GM18858 (cell line): ENCODE measurements around the gene CUX1.
"Not testable (repeated sequence)": the region's sequence is repeated elsewhere in the genome, so short reads cannot be mapped to it uniquely, and the experiment has no call there.

Experiments used
- ATAC-seq: cut with Tn5 transposase; IDR thresholded peaks from one replicate; pipeline ENCODE4 v1.9.1; 2021; ENCODE audit not compliant: unreplicated experiment

CUX1 gene

GRCh38 chr7:101824440-101824839 is 7.0 kb downstream of the CUX1 start:
- ATAC-seq: no peak

- ATAC-seq: no peak
These were observed 8.8 kb downstream of the CUX1 start for GRCh38 chr7:101826081-101826835.

- no peak for ATAC-seq
These were observed 11.0 kb downstream of the CUX1 start for GRCh38 chr7:101828301-101829020.

DNA sequence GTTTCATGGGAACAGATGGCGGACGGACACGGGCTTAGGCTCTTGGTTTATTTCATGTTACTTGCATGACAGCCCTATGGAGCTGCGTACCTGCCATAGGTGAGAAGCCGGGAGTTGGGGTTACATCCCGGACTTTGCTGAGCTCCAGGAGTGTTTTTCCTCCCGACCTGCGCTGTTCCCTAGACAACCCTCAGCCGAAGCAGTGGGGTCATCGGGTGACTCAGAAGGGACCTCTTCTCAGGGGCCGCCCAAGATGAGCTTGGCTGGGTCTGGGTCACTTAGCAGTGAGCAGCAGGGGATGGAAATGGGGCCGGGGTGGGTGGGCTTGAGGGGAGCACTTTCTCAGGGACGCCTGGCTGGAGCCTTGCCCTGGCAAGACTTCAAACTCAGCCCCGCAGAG is 11.9 kb downstream of the CUX1 start:
- no peak for ATAC-seq

GRCh38 chr7:101829821-101830220 is 12.4 kb downstream of the CUX1 start:
- no peak for ATAC-seq

- ATAC-seq: not testable (repeated sequence)
These were observed 14.0 kb downstream of the CUX1 start for GRCh38 chr7:101831396-101831795.

DNA sequence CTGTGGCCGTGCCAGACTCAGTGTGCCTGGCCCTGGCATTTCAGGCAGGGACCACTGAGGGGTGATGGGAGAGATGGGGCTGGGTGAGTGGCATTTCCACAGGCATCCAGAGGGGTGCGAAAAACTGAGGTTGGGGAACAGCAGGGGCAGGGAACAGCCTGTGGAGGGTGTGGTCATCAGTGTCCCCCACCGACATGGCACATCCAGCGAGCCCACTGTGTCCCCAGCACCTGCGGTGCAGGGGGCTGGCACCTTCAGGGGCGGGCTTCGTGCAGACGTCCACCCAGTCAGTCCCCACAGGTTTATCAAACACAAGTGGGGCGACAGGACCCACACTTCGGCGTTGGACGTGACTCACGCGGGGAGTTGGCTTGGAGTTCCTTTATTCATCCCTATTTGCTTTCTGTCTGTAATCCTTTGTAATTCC is 14.8 kb downstream of the CUX1 start:
- no peak for ATAC-seq

DNA sequence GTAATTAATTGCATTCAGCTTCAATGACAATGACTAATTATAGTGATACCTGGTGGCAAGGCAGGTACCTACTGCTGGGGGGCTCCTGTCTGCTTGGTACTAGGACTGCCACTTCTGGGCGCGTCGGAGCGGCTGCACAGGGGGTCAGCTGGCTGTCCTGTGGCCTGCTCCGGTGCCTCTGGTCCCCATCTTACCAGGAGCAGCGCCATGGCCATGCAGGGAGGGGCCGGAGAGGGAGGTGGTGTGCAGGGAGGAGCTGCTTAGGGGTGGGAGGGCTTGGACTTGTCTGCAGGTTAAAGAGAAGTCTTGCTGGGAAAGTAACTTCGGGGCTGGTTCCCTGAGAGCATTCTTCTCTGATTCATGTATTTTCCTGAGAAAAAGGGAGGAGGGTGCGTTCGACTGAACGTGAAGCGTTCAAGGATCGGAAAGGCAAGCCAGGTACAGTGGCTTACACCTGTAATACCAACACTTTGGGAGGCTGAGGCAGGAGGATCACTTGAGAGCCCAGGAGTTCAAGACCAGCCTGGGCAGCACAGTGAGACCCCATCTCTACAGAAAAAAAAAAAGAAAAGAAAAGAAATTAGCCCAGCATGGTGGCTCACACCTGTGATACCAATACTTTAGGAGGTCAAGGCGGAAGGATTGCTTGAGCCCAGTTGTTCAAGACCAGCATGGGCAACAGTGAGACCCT is 15.4 kb downstream of the CUX1 start:
- ATAC-seq: no peak

DNA sequence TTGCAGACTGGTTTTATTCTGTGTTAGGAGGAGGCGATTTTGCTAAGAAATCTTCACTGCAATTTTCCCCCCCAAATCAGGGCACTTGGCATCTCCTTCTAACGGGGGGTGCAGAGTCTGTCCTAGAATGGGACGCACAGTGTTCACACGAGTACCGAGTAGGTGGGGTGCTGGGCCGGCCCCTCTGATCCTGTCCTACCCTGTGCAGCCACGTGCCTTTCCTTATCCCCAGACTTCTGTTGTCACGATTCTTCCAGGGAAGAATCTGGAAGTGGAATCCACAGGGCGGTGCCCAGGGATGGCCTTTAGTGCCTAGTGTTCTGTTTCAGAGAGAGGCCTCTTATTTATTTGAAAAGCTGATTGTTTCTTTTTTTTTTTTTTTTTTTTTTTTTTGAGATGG is 16.4 kb downstream of the CUX1 start:
- ATAC-seq: no peak

GRCh38 chr7:101835136-101835535 is 17.7 kb downstream of the CUX1 start:
- ATAC-seq: no peak

DNA sequence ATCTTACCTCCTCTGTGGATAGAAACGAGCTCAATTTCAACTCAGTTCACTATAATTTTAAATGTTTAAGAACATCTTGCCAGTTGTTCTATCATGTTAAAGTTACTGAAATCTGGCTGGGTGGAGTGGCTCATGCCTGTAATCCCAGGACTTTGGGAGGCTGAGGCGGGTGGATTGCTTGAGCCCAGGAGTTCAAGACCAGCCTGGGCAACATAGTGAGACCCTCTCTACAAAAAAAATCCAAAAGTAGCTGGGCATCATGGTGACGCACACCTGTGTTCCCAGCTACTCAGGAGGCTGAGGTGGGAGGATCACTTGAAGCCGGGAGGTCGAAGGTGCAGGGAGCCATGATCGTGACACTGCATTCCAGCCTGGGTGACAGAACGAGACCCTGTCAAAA is 20.0 kb downstream of the CUX1 start:
- ATAC-seq: not testable (repeated sequence)

DNA sequence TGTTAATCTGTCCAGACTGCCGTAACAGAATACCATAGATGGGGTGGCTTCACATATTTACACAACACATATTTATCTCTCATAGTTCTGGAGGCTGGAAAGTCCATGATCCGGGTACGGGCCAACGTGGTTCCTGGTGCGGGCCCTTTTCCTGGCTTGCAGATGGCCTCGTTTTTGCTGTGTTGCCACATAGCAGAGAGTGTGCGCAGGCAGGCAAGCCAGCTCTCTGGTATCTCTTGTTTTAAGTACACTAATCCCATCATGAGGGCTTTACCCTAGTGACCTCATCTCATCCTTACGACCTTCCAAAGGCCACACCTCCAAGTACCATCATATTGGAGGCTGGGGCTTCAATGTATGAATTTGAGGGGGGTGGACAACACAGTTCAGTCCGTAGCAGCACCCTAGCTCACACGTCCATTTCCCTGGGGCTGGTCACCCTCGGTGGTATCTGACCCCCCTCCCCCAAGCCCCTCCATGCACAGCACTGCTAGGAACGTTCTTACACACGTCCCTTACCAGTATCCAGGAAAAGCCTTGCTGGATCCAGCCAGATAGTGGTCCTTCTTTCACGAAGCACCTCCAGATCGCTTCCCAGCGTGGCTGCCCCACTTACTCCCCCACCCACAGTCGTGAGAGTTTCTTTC is 21.5 kb downstream of the CUX1 start:
- no peak for ATAC-seq

DNA sequence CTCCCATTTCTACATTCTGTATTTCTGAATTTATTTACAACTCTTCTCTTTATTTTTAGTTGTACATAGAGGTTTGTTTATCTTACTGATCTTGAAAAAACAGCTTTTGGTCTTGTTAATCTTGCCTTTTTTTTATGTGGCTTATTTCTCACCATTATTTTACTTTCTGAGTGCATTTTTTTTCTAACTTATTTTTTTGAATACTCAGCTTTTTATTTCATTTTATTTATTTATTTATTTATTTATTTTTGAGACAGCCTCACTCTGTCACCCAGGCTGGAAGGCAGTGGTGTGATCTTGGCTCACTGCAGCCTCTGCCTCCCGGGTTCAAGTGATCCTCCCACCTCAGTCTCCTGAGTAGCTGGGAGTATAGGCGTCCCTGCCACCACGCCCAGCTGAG is 23.9 kb downstream of the CUX1 start:
- ATAC-seq: no peak

GRCh38 chr7:101843293-101844271 is 26.2 kb downstream of the CUX1 start:
- ATAC-seq: no peak

DNA sequence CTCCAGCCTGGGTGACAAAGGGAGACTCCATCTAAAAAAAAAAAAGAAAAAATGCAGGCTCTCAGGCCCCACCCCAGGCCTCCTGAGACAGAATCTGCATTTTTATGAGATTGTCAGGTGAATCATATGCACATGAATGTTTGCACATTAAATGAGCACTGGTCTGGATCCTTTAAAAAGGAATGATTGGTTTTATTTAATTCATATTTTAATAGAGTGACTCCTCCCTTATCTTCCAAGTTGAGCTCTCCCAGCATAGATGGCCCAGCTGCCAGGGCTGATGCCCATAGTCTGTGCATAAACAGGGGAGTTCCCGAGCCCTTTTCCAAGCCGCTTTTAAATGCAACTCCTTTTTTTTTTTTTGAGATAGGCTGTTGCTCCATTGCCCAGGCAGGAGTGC is 28.5 kb downstream of the CUX1 start:
- no peak for ATAC-seq

GRCh38 chr7:101846800-101847538 is 29.5 kb downstream of the CUX1 start:
- no peak for ATAC-seq

DNA sequence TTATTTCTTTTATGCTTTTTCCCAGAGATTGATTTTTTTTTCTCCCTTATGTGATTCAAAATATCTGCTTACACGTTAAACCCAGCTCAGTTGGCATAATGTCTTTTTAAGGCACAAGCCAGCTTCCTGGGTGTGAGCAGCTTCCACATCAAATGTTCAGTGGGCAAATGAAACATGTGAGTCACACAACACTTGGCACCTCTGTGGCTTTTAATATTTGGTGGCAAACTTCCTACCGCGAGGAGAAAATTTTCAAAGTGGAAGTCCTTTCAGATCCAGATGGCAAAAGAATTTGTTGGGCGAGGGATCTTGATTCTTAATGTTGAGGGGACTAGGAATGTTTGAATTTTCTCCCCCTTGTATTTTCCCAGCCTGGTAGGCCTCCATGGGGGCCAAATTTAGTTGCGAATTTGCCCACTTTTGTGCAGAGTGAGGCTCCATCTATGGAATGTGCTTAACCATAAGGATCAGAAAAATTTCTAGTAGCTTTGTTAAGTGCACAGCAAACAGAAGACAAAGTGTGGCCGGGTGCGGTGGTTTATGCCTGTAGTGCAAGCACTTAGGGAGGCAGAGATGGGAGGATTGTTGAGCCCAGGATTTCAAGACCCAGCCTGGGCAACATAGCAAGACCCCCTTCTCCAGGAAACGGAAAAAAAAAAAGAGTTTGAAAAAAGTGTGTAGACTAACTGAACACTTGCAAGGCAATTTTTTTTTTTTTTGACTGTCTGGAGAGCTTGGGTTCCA is 31.0 kb downstream of the CUX1 start:
- ATAC-seq: no peak

DNA sequence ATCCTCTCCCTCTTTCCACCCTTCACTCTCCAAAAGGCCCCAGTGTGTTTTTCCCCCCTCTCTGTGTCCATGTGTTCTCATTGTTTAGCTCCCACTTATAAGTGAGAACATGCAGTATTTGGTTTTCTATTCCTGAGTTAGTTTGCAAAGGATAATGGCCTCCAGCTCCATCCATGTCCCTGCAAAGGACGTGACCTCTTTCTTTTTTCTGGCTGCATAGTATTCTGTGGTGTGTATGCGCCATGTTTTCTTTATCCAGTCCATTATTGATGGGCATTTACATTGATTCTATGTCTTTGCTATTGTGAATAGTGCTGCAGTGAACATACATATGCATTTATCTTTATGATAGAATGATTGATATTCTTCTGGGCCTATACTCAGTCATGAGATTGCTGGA is 31.9 kb downstream of the CUX1 start:
- not testable (repeated sequence) for ATAC-seq

- ATAC-seq: not testable (repeated sequence)
These were observed 34.9 kb downstream of the CUX1 start for GRCh38 chr7:101852364-101852763.
